CD14-positive monocyte (primary cell): ENCODE measurements around the gene TTC7B. TPM values are rescaled to one million over a fixed set of nuclear protein-coding genes. Genes with fewer than 3 reads are reported as not detected.

ENCODE experiments used
- DNase-seq, 3 donors: peaks; one replicate each; pipeline ENCODE4 v3.0.0-alpha.2; 2011 to 2022
- H2AFZ ChIP-seq: 2 replicates; pipeline ENCODE4 v1.6.0; 2012; ENCODE audit warnings: mild to moderate bottlenecking, low read depth, low read length, inconsistent platforms; ENCODE audit not compliant: insufficient read depth, poor library complexity, severe bottlenecking
- H3K27ac ChIP-seq, 2 donors: 1 replicate in 1 of 2; 2 replicates in 1 of 2; pipeline ENCODE4 v1.5.1; 2012 to 2013; ENCODE audit warnings: low read length in 2 of 2, control low read depth in 1 of 2, inconsistent platforms in 1 of 2, low read depth in 1 of 2, mild to moderate bottlenecking in 1 of 2
- H3K27me3 ChIP-seq, 2 donors: one replicate each; pipeline versions ENCODE4 v1.6.0 to v1.6.1; 2011 to 2013; ENCODE audit warnings: low read length in 2 of 2; ENCODE audit not compliant: control insufficient read depth in 2 of 2, insufficient read depth in 2 of 2
- H3K36me3 ChIP-seq, 2 donors: replicated peaks in 1 of 2; 1 replicate in 1 of 2; 2 replicates in 1 of 2; pipeline versions ENCODE4 v1.5.1 to v1.6.1; 2012 to 2013; ENCODE audit warnings: low read length in 2 of 2, control low read depth in 1 of 2, inconsistent platforms in 1 of 2, mild to moderate bottlenecking in 1 of 2; ENCODE audit not compliant: insufficient read depth in 2 of 2, control insufficient read depth in 1 of 2
- H3K4me1 ChIP-seq, 2 donors: 1 replicate in 1 of 2; 2 replicates in 1 of 2; pipeline versions ENCODE4 v1.5.1 to v1.6.1; 2012 to 2013; ENCODE audit warnings: low read length in 2 of 2, control low read depth in 1 of 2, inconsistent platforms in 1 of 2, mild to moderate bottlenecking in 1 of 2, moderate library complexity in 1 of 2; ENCODE audit not compliant: insufficient read depth in 2 of 2, control insufficient read depth in 1 of 2
- H3K4me2 ChIP-seq: replicated peaks from 2 replicates; pipeline ENCODE3; 2012; ENCODE audit warnings: low read length, moderate library complexity, mild to moderate bottlenecking; ENCODE audit not compliant: poor library complexity, severe bottlenecking; ENCODE audit errors: extremely low read depth
- H3K4me3 ChIP-seq, 3 experiments: fragments of 200-600 bp in 1 of 3; sonication (generic) in 1 of 3; replicated peaks in 1 of 3; 1 replicate in 2 of 3; 2 replicates in 1 of 3; pipeline ENCODE4 v1.5.1; 2011 to 2013; ENCODE audit warnings: low read length in 3 of 3, mild to moderate bottlenecking in 3 of 3, control low read depth in 2 of 3, low read depth in 2 of 3, inconsistent platforms in 1 of 3, moderate library complexity in 1 of 3
- H3K79me2 ChIP-seq: 2 replicates; pipeline ENCODE4 v1.6.0; 2012; ENCODE audit warnings: mild to moderate bottlenecking, control low read depth, inconsistent platforms, low read length, moderate library complexity; ENCODE audit not compliant: insufficient read depth
- H3K9ac ChIP-seq: 2 replicates; pipeline ENCODE4 v1.6.0; 2017; ENCODE audit warnings: low read length, mild to moderate bottlenecking; ENCODE audit not compliant: insufficient read depth, poor library complexity, severe bottlenecking
- H3K9me3 ChIP-seq, 2 donors: replicated peaks in 1 of 2; 1 replicate in 1 of 2; 2 replicates in 1 of 2; pipeline versions ENCODE4 v1.5.1 to v1.6.1; 2012 to 2013; ENCODE audit warnings: low read length in 2 of 2, control low read depth in 1 of 2; ENCODE audit not compliant: control insufficient read depth in 1 of 2, insufficient read depth in 1 of 2
- H4K20me1 ChIP-seq: 2 replicates; pipeline ENCODE4 v1.6.0; 2012; ENCODE audit warnings: mild to moderate bottlenecking, low read length, control low read depth, moderate library complexity; ENCODE audit not compliant: insufficient read depth
- H3K27ac Mint-ChIP-seq, 7 donors: one replicate each; pipeline ENCODE4 v1.8.0; 2020; ENCODE audit warnings: mild to moderate bottlenecking in 7 of 7, mixed read lengths in 7 of 7, moderate library complexity in 6 of 7, inconsistent platforms in 2 of 7
- H3K27me3 Mint-ChIP-seq, 3 donors: one replicate each; pipeline ENCODE4 v1.8.0; 2021 to 2022; ENCODE audit warnings: low read depth in 3 of 3, mild to moderate bottlenecking in 3 of 3, mixed read lengths in 3 of 3, moderate library complexity in 3 of 3, inconsistent platforms in 1 of 3
- H3K36me3 Mint-ChIP-seq, 2 donors: one replicate each; pipeline ENCODE4 v1.8.0; 2020; ENCODE audit warnings: mixed read lengths in 2 of 2, inconsistent platforms in 1 of 2, mild to moderate bottlenecking in 1 of 2
- H3K4me1 Mint-ChIP-seq: one replicate; pipeline ENCODE4 v1.8.0; 2020; ENCODE audit warnings: mild to moderate bottlenecking, mixed read lengths
- H3K4me3 Mint-ChIP-seq, 2 donors: one replicate each; pipeline ENCODE4 v1.8.0; 2020; ENCODE audit warnings: mild to moderate bottlenecking in 2 of 2, mixed read lengths in 2 of 2, moderate library complexity in 1 of 2
- H3K9me3 Mint-ChIP-seq, 7 donors: one replicate each; pipeline ENCODE4 v1.8.0; 2020 to 2022; ENCODE audit warnings: mixed read lengths in 7 of 7, mild to moderate bottlenecking in 6 of 7, moderate library complexity in 6 of 7, inconsistent platforms in 2 of 7
- intact Hi-C, 2 donors: fragments of 100-400 bp; cut with micrococcal nuclease; formaldehyde crosslinking; loops; one replicate each; pipeline versions ENCODE4 v1.15.0 to v1.15.1; 2023
- polyA plus RNA-seq, 3 donors: library from polyadenylated mRNA; depleted of rRNA in 1 of 3; unstranded in 2 of 3; stranded (reverse) in 1 of 3; fragments of 300-500 nt in 2 of 3; fragments of >200 nt in 1 of 3; fragmentation: Illumina TruSeq in 2 of 3; gene quantifications; 1 replicate in 2 of 3; 2 replicates in 1 of 3; pipeline ENCODE4 v1.2.3, GENCODE V29; 2012 to 2021
- TF ChIP-seq, protein P1 (sequence below): fragments of 200-600 bp; IDR thresholded peaks from one replicate; pipeline ENCODE4 v1.8.0; 2022; ENCODE audit warnings: antibody characterized with exemption, mild to moderate bottlenecking

TTC7B gene
- polyA plus RNA-seq, 3 donors: 0.87 to 2.6 (median 1.2) TPM

- H3K4me1 Mint-ChIP-seq: no peaks in the 10 kb centered on the region
- H3K36me3 Mint-ChIP-seq: no peaks in the 10 kb centered on the region
- H3K9ac ChIP-seq: no peak overlapping the region
- H3K27me3 ChIP-seq: no peaks in the 10 kb centered on the region
- no peak overlapping the region for H3K4me3 Mint-ChIP-seq
- no peaks in the 10 kb centered on the region for H3K36me3 ChIP-seq
- H3K9me3 ChIP-seq: peaks cover 0 to 7% of the 10 kb centered on the region in 2 donors
- no peaks in the 10 kb centered on the region for H3K79me2 ChIP-seq
- H3K9me3 Mint-ChIP-seq: peaks cover 2 to 18% (median 6%) of the 10 kb centered on the region in 7 donors
- TF ChIP-seq, protein P1, sequence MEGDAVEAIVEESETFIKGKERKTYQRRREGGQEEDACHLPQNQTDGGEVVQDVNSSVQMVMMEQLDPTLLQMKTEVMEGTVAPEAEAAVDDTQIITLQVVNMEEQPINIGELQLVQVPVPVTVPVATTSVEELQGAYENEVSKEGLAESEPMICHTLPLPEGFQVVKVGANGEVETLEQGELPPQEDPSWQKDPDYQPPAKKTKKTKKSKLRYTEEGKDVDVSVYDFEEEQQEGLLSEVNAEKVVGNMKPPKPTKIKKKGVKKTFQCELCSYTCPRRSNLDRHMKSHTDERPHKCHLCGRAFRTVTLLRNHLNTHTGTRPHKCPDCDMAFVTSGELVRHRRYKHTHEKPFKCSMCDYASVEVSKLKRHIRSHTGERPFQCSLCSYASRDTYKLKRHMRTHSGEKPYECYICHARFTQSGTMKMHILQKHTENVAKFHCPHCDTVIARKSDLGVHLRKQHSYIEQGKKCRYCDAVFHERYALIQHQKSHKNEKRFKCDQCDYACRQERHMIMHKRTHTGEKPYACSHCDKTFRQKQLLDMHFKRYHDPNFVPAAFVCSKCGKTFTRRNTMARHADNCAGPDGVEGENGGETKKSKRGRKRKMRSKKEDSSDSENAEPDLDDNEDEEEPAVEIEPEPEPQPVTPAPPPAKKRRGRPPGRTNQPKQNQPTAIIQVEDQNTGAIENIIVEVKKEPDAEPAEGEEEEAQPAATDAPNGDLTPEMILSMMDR: no peak
- H2AFZ ChIP-seq: no peak overlapping the region
- no peak overlapping the region for H3K27ac ChIP-seq
- H4K20me1 ChIP-seq: no peaks in the 10 kb centered on the region
- DNase-seq: no peak
- intact Hi-C loops: loop anchor here in 1 of 2 donors (10.0 kb wide), 1 partner anchor 445 kb away; no protein-coding TSS in a partner anchor
- no peak overlapping the region for H3K27ac Mint-ChIP-seq
- no peaks in the 10 kb centered on the region for H3K4me1 ChIP-seq
- no peak overlapping the region for H3K4me3 ChIP-seq
- H3K4me2 ChIP-seq: no peak overlapping the region
- peaks cover 0 to 6% (median 0%) of the 10 kb centered on the region in 3 donors for H3K27me3 Mint-ChIP-seq
Observed at GRCh38 chr14:90750191-90750590, 66.0 kb downstream of the TTC7B start.

- intact Hi-C loops: no loop called here
- H3K4me3 ChIP-seq: no peak overlapping the region
- no peaks in the 10 kb centered on the region for H3K79me2 ChIP-seq
- H3K27me3 Mint-ChIP-seq: peaks cover 0 to 5% (median 0%) of the 10 kb centered on the region in 3 donors
- no peaks in the 10 kb centered on the region for H3K27me3 ChIP-seq
- H3K9me3 Mint-ChIP-seq: peaks cover 2 to 18% (median 6%) of the 10 kb centered on the region in 7 donors
- no peak overlapping the region for H3K27ac Mint-ChIP-seq
- H3K4me1 ChIP-seq: no peaks in the 10 kb centered on the region
- H3K36me3 Mint-ChIP-seq: no peaks in the 10 kb centered on the region
- H3K9me3 ChIP-seq: peaks cover 0 to 7% of the 10 kb centered on the region in 2 donors
- H3K27ac ChIP-seq: no peak overlapping the region
- H3K4me3 Mint-ChIP-seq: no peak overlapping the region
- no peaks in the 10 kb centered on the region for H3K36me3 ChIP-seq
- DNase-seq: no peak
- H3K4me2 ChIP-seq: no peak overlapping the region
- no peak overlapping the region for H3K9ac ChIP-seq
- TF ChIP-seq, protein P1: no peak
- H4K20me1 ChIP-seq: no peaks in the 10 kb centered on the region
- H2AFZ ChIP-seq: no peak overlapping the region
- H3K4me1 Mint-ChIP-seq: no peaks in the 10 kb centered on the region
Observed at GRCh38 chr14:90747909-90748308, 68.3 kb downstream of the TTC7B start.
